ENCODE results near the gene AKAP13. TPM values are rescaled to one million over a fixed set of nuclear protein-coding genes. Genes with fewer than 3 reads are reported as not detected.
A peak's percentile ranks its signal among the peaks of the same experiment; 100 is the strongest.
"Not testable (repeated sequence)": the region's sequence is repeated elsewhere in the genome, so short reads cannot be mapped to it uniquely, and the experiment has no call there.

Gene AKAP13
- polyA plus RNA-seq, 2 of the 4 experiments (the other 2 are of a cell fraction): 20.4 to 28.8 TPM

DNA sequence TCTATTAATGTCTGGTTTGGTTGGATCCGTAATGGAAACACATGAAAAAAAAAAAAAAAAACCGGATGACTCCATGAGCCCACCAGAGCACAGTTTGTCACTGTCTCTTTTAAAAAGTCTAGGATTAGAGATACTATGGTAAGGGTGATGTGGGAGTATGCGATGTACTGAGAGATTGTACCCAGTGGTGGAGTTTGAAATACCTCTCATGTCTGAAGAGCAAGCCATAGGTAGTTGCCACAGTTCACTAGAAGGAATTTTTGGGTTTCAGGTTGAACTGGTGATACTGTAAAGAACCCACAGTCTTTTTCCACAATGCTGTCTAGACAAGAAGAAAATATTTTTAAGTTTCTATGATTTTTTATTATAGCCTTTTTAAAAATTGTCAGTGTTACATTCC is 281.5 kb downstream of the AKAP13 start (continued):
- TF ChIP-seq, protein P1, sequence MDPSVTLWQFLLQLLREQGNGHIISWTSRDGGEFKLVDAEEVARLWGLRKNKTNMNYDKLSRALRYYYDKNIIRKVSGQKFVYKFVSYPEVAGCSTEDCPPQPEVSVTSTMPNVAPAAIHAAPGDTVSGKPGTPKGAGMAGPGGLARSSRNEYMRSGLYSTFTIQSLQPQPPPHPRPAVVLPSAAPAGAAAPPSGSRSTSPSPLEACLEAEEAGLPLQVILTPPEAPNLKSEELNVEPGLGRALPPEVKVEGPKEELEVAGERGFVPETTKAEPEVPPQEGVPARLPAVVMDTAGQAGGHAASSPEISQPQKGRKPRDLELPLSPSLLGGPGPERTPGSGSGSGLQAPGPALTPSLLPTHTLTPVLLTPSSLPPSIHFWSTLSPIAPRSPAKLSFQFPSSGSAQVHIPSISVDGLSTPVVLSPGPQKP (IDR thresholded peaks at IDR 0.05; ENCODE audit: low read depth, low read length): no peak
- no peak for TF ChIP-seq ESRRA (IDR thresholded peaks at IDR 0.05; ENCODE audit: borderline replicate concordance, low read length)
- TF ChIP-seq, protein P2, sequence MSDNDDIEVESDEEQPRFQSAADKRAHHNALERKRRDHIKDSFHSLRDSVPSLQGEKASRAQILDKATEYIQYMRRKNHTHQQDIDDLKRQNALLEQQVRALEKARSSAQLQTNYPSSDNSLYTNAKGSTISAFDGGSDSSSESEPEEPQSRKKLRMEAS (IDR thresholded peaks at IDR 0.05): no peak

DNA sequence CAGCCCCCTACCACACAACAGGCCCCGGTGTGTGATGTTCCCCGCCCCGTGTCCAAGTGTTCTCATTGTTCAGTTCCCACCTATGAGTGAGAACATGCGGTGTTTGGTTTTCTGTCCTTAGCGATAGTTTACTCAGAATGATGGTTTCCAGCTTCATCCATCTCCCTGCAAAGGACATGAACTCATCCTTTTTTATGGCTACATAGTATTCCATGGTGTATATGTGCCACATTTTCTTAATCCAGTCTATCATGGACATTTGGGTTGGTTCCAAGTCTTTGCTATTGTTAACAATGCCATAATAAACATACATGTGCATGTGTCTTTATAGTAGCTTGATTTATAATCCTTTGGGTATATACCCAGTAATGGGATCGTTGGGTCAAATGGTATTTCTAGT is 285.3 kb downstream of the AKAP13 start:
- H3K9me3 ChIP-seq; H3K27ac ChIP-seq; H3K4me3 ChIP-seq; FAIRE-seq; CTCF ChIA-PET; ATAC-seq; H3K4me2 ChIP-seq; POLR2A ChIA-PET; DNase-seq (ENCODE audit: low read depth in 1 of 2, low spot score in 1 of 2): not testable (repeated sequence)
- 92% methylated on average over 6 of the region's 6 CpGs for WGBS (ENCODE audit: missing lambda C conversion rate)
- H3K4me1 ChIP-seq: peaks cover 25% of the 10 kb centered on the region

DNA sequence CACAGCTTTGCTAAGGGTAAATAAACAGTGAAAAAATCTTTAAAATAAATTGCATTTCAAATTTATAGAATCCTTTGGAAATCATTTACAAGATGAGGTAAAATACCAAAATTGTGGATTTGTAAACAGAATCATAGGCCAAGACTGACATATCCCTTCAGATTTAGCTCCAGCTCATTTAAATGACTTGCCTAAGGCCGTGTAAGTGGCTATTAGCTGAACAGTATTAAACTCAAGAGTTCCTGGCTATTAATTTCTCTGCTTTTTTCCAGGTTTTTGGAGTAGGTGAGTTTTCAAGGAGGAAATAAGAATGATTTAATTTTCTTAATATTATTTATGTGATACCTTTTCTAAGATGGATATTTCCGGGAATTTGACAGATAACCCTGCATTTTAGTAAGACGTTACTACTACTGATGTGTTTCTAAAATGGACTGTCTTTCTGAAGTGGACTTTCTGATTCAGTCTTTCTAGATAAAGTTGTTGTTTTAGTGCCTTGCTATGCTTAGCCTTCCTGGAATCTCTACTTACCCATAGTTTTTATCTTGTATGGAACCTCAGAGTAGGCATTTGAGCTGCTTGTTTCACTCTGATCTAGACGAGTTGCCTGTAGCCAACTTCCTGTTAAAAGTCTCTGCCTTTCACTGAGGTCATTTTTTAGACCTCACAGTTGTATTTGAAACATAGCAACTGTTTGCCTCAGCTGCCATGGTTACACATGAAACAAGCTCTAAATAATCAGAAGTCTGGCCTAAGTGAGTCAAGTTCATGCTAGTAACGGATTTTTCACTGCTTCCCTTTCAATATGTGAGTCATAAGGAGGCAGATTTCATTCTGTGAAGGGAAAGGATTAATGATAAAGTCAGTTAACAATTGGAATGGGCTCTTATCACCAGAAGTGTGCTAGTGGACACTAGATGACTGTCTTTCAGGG is 287.4 kb downstream of the AKAP13 start:
- POLR2A ChIA-PET: interaction anchor here (0.6 kb wide), 2 partner anchors 12 to 69 kb away, joined by 3 to 7 read pairs; no protein-coding TSS in a partner anchor
- DNase-seq (ENCODE audit: low read depth in 1 of 2, low spot score in 1 of 2) (peak; percentile 80 to 95), FAIRE-seq (peak; percentile 98), ATAC-seq (peak; percentile 93 to 98)
- Histone ChIP-seq H3K4me1 (peaks cover 31% of the 10 kb centered on the region), H3K27ac (peak overlapping the region; percentile 57 to 65), H3K9me3 (no peaks in the 10 kb centered on the region), H3K4me2 (peak overlapping the region; percentile 71), H3K4me3 (peak overlapping the region; percentile 3; the same call in 1 of the 3 replicates)
- TF ChIP-seq ZSCAN20 (CRISPR knock-in tag; IDR thresholded peaks at IDR 0.05): no peak
- TF ChIP-seq, protein P3, sequence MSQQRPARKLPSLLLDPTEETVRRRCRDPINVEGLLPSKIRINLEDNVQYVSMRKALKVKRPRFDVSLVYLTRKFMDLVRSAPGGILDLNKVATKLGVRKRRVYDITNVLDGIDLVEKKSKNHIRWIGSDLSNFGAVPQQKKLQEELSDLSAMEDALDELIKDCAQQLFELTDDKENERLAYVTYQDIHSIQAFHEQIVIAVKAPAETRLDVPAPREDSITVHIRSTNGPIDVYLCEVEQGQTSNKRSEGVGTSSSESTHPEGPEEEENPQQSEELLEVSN (IDR thresholded peaks at IDR 0.05; ENCODE audit: borderline replicate concordance, low read depth): no peak
- TF ChIP-seq CHD2 (IDR thresholded peaks at IDR 0.05; ENCODE audit: low read length, partially characterized antibody): no peak
- TF ChIP-seq, protein P4, sequence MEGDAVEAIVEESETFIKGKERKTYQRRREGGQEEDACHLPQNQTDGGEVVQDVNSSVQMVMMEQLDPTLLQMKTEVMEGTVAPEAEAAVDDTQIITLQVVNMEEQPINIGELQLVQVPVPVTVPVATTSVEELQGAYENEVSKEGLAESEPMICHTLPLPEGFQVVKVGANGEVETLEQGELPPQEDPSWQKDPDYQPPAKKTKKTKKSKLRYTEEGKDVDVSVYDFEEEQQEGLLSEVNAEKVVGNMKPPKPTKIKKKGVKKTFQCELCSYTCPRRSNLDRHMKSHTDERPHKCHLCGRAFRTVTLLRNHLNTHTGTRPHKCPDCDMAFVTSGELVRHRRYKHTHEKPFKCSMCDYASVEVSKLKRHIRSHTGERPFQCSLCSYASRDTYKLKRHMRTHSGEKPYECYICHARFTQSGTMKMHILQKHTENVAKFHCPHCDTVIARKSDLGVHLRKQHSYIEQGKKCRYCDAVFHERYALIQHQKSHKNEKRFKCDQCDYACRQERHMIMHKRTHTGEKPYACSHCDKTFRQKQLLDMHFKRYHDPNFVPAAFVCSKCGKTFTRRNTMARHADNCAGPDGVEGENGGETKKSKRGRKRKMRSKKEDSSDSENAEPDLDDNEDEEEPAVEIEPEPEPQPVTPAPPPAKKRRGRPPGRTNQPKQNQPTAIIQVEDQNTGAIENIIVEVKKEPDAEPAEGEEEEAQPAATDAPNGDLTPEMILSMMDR (IDR thresholded peaks at IDR 0.05): no peak
- no peak for TF ChIP-seq HOXB13 (CRISPR knock-in tag; IDR thresholded peaks at IDR 0.05; ENCODE audit: low read depth)
- peak; percentile 13; the same call in 1 of the 2 replicates for TF ChIP-seq FOSL2 (IDR thresholded peaks at IDR 0.05)
- TF ChIP-seq FOSL2 (CRISPR knock-in tag; IDR thresholded peaks at IDR 0.05): peak; percentile 96
- TF ChIP-seq, protein P1 (IDR thresholded peaks at IDR 0.05; ENCODE audit: low read depth, low read length): no peak
- TF ChIP-seq, protein P5, sequence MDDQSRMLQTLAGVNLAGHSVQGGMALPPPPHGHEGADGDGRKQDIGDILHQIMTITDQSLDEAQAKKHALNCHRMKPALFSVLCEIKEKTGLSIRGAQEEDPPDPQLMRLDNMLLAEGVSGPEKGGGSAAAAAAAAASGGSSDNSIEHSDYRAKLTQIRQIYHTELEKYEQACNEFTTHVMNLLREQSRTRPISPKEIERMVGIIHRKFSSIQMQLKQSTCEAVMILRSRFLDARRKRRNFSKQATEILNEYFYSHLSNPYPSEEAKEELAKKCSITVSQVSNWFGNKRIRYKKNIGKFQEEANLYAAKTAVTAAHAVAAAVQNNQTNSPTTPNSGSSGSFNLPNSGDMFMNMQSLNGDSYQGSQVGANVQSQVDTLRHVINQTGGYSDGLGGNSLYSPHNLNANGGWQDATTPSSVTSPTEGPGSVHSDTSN (IDR thresholded peaks at IDR 0.05): 0 out of 2 replicates have a peak, but pooled peaks have one; percentile 69
- TF ChIP-seq HEYL (CRISPR knock-in tag; IDR thresholded peaks at IDR 0.05): no peak
- TF ChIP-seq GATA3 (IDR thresholded peaks at IDR 0.05; ENCODE audit: borderline replicate concordance): peak; percentile 31; the same call in 1 of the 2 replicates
- TF ChIP-seq, protein P2 (IDR thresholded peaks at IDR 0.05): peak; percentile 39; the same call in 1 of the 2 replicates
- TF ChIP-seq CEBPB (IDR thresholded peaks at IDR 0.05): 0 out of 4 replicates have a peak, but pooled peaks of 1 of the 2 experiments have one; percentile 6
- CTCF ChIA-PET: interaction anchor here (0.7 to 1.7 kb wide), 6 partner anchors 10 to 371 kb away, joined by 3 to 5 read pairs (median 4); no protein-coding TSS in a partner anchor
- WGBS (ENCODE audit: missing lambda C conversion rate): 44% methylated on average over 5 of the region's 5 CpGs
